ENCODE results near the gene TMEM132A. TPM values are rescaled to one million over a fixed set of nuclear protein-coding genes. Genes with fewer than 3 reads are reported as not detected.

Gene TMEM132A
- total RNA-seq, 1 donor from 2014 or later: 287 TPM

- DNase-seq (ENCODE audit: low read depth): no peak
- H3K4me3 ChIP-seq (ENCODE audit: low read depth, low read length): no peak overlapping the region
- no peak for TF ChIP-seq CTCF (conservative IDR thresholded peaks at IDR 0.05; ENCODE audit: low read depth, low read length)
Observed at GRCh38 chr11:60977224-60977623, 53.0 kb downstream of the TMEM132A start.

GRCh38 chr11:60977836-60978235 lies 53.6 kb downstream of the TMEM132A start:
- TF ChIP-seq CTCF (conservative IDR thresholded peaks at IDR 0.05; ENCODE audit: low read depth, low read length): no peak
- no peak overlapping the region for H3K4me3 ChIP-seq (ENCODE audit: low read depth, low read length)
- DNase-seq (ENCODE audit: low read depth): no peak

- H3K4me3 ChIP-seq (ENCODE audit: low read depth, low read length): no peak overlapping the region
- no peak for TF ChIP-seq CTCF (conservative IDR thresholded peaks at IDR 0.05; ENCODE audit: low read depth, low read length)
- DNase-seq (ENCODE audit: low read depth): no peak
Observed at GRCh38 chr11:60978546-60979380, 54.5 kb downstream of the TMEM132A start.

- no peak for TF ChIP-seq CTCF (conservative IDR thresholded peaks at IDR 0.05; ENCODE audit: low read depth, low read length)
- H3K4me3 ChIP-seq (ENCODE audit: low read depth, low read length): no peak overlapping the region
- DNase-seq (ENCODE audit: low read depth): no peak
Observed at GRCh38 chr11:60981515-60981914, 57.3 kb downstream of the TMEM132A start.

- DNase-seq (ENCODE audit: low read depth): no peak
- H3K4me3 ChIP-seq (ENCODE audit: low read depth, low read length): no peak overlapping the region
- no peak for TF ChIP-seq CTCF (conservative IDR thresholded peaks at IDR 0.05; ENCODE audit: low read depth, low read length)
Observed at GRCh38 chr11:60982184-60982583, 57.9 kb downstream of the TMEM132A start.

- TF ChIP-seq CTCF (conservative IDR thresholded peaks at IDR 0.05; ENCODE audit: low read depth, low read length): no peak
- H3K4me3 ChIP-seq (ENCODE audit: low read depth, low read length): no peak overlapping the region
- no peak for DNase-seq (ENCODE audit: low read depth)
Observed at GRCh38 chr11:60984149-60984548, 59.9 kb downstream of the TMEM132A start.

GRCh38 chr11:60984636-60985035 lies 60.4 kb downstream of the TMEM132A start:
- no peak overlapping the region for H3K4me3 ChIP-seq (ENCODE audit: low read depth, low read length)
- no peak for TF ChIP-seq CTCF (conservative IDR thresholded peaks at IDR 0.05; ENCODE audit: low read depth, low read length)
- no peak for DNase-seq (ENCODE audit: low read depth)

All from epithelial cell of proximal tubule (primary cell).